Endodermal cell (in vitro differentiated cells): ENCODE measurements around the gene SELE. TPM values are rescaled to one million over a fixed set of nuclear protein-coding genes. Genes with fewer than 3 reads are reported as not detected.
A peak's percentile ranks its signal among the peaks of the same experiment; 100 is the strongest.

ENCODE experiments used
- DNase-seq: peaks from one replicate; pipeline ENCODE4 v3.0.0-alpha.2; 2017
- H3K27ac ChIP-seq: 2 replicates; pipeline ENCODE4 v1.5.1; 2013; ENCODE audit warnings: mild to moderate bottlenecking, low read depth, low read length, moderate library complexity
- H3K27me3 ChIP-seq: 2 replicates; pipeline ENCODE4 v1.6.1; 2013; ENCODE audit warnings: mild to moderate bottlenecking, low read length, moderate library complexity; ENCODE audit not compliant: insufficient read depth, control insufficient read depth, poor library complexity, severe bottlenecking
- H3K36me3 ChIP-seq: 2 replicates; pipeline ENCODE4 v1.7.0; 2013; ENCODE audit warnings: mild to moderate bottlenecking, low read length, moderate library complexity; ENCODE audit not compliant: control insufficient read depth, insufficient read depth
- H3K4me1 ChIP-seq: one replicate; pipeline ENCODE4 v1.7.0; 2013; ENCODE audit warnings: low read length; ENCODE audit not compliant: control insufficient read depth, insufficient read depth
- H3K4me3 ChIP-seq: 2 replicates; pipeline ENCODE4 v1.5.1; 2013; ENCODE audit warnings: mild to moderate bottlenecking, low read length, moderate library complexity
- H3K9ac ChIP-seq: 2 replicates; pipeline ENCODE4 v1.6.1; 2013; ENCODE audit warnings: mild to moderate bottlenecking, low read length, moderate library complexity; ENCODE audit not compliant: poor library complexity, severe bottlenecking; ENCODE audit errors: extremely low read depth
- H3K9me3 ChIP-seq: 2 replicates; pipeline ENCODE4 v1.6.1; 2013; ENCODE audit warnings: mild to moderate bottlenecking, low read length, moderate library complexity; ENCODE audit not compliant: control insufficient read depth
- H3K27ac Mint-ChIP-seq: 2 replicates; pipeline ENCODE4 v1.8.0; 2020; ENCODE audit warnings: mixed read lengths
- H3K27me3 Mint-ChIP-seq: 2 replicates; pipeline ENCODE4 v1.8.0; 2021; ENCODE audit warnings: mild to moderate bottlenecking, mixed read lengths; ENCODE audit not compliant: insufficient read depth
- H3K36me3 Mint-ChIP-seq: 2 replicates; pipeline ENCODE4 v1.8.0; 2020; ENCODE audit warnings: low read depth, mixed read lengths
- H3K4me1 Mint-ChIP-seq: 2 replicates; pipeline ENCODE4 v1.8.0; 2020; ENCODE audit warnings: mixed read lengths
- H3K4me3 Mint-ChIP-seq: 2 replicates; pipeline ENCODE4 v1.8.0; 2020; ENCODE audit warnings: mild to moderate bottlenecking, moderate library complexity, mixed read lengths
- H3K9me3 Mint-ChIP-seq: 2 replicates; pipeline ENCODE4 v1.8.0; 2020; ENCODE audit warnings: mild to moderate bottlenecking, mixed read lengths
- CTCF ChIP-seq: fragments of 200-600 bp; sonication (generic); conservative IDR thresholded peaks from 2 replicates; pipeline ENCODE4 v1.5.0; 2021; ENCODE audit warnings: antibody characterized with exemption, mild to moderate bottlenecking
- WGBS, 2 experiments: methylation state at CpG; one replicate each; pipeline versions ENCODE4 v1.1.5 to v1.1.7; 2013; ENCODE audit warnings: missing lambda C conversion rate in 2 of 2, mixed read lengths in 1 of 2; ENCODE audit not compliant: insufficient coverage in 1 of 2, insufficient read length in 1 of 2; 5-methylcytosine and 5-hydroxymethylcytosine counted together
- total RNA-seq, 2 donors: library from RNA; stranded (reverse); fragmentation: NEBNext Ultra II Directional in 1 of 2; extraction: Animal tissue kit (Norgen Biotek cat#: 25700) in 1 of 2; gene quantifications; 2 replicates in 1 of 2; 3 replicates in 1 of 2; pipeline ENCODE4 v1.2.1, GENCODE V29; 2021

SELE gene
- total RNA-seq, 2 donors from 2014 or later: not detected

GRCh38 chr1:169696273-169697100 is 37.4 kb downstream of the SELE start:
- Mint-ChIP-seq H3K27ac (no peak overlapping the region), H3K9me3 (no peaks in the 10 kb centered on the region), H3K4me3 (no peak overlapping the region), H3K4me1 (no peaks in the 10 kb centered on the region), H3K36me3 (no peaks in the 10 kb centered on the region), H3K27me3 (peaks cover 26% of the 10 kb centered on the region)
- TF ChIP-seq CTCF: no peak
- H3K9me3 ChIP-seq: no peaks in the 10 kb centered on the region
- no peak overlapping the region for H3K9ac ChIP-seq
- no peak overlapping the region for H3K4me3 ChIP-seq
- DNase-seq: no peak
- H3K27ac ChIP-seq: no peak overlapping the region
- no peaks in the 10 kb centered on the region for H3K36me3 ChIP-seq
- WGBS, 2 experiments: 92 to 100% methylated on average over 2 to 3 of the region's 3 CpGs
- H3K4me1 ChIP-seq: no peaks in the 10 kb centered on the region
- H3K27me3 ChIP-seq: no peaks in the 10 kb centered on the region

- Histone ChIP-seq H3K4me3 (no peak overlapping the region), H3K9ac (no peak overlapping the region), H3K36me3 (no peaks in the 10 kb centered on the region), H3K4me1 (no peaks in the 10 kb centered on the region), H3K9me3 (no peaks in the 10 kb centered on the region), H3K27ac (no peak overlapping the region), H3K27me3 (no peaks in the 10 kb centered on the region)
- no peak overlapping the region for H3K27ac Mint-ChIP-seq
- peaks cover 44% of the 10 kb centered on the region for H3K27me3 Mint-ChIP-seq
- TF ChIP-seq CTCF: peak; percentile 33
- H3K9me3 Mint-ChIP-seq: no peaks in the 10 kb centered on the region
- no peaks in the 10 kb centered on the region for H3K36me3 Mint-ChIP-seq
- DNase-seq: no peak
- WGBS, 2 experiments: 84 to 87% methylated on average over 5 of the region's 5 CpGs
- peaks cover 10% of the 10 kb centered on the region for H3K4me1 Mint-ChIP-seq
- H3K4me3 Mint-ChIP-seq: no peak overlapping the region
Measured at GRCh38 chr1:169694304-169695075, 39.4 kb downstream of the SELE start.

GRCh38 chr1:169692756-169693460 is 41.0 kb downstream of the SELE start:
- Mint-ChIP-seq H3K9me3 (peaks cover 4% of the 10 kb centered on the region), H3K4me1 (peaks cover 10% of the 10 kb centered on the region), H3K27ac (no peak overlapping the region), H3K36me3 (no peaks in the 10 kb centered on the region), H3K4me3 (no peak overlapping the region), H3K27me3 (peaks cover 56% of the 10 kb centered on the region)
- 95 to 100% methylated on average over 3 to 4 of the region's 4 CpGs for WGBS, 2 experiments
- no peaks in the 10 kb centered on the region for H3K27me3 ChIP-seq
- H3K36me3 ChIP-seq: no peaks in the 10 kb centered on the region
- no peaks in the 10 kb centered on the region for H3K4me1 ChIP-seq
- H3K4me3 ChIP-seq: no peak overlapping the region
- peaks cover 14% of the 10 kb centered on the region for H3K9me3 ChIP-seq
- H3K27ac ChIP-seq: no peak overlapping the region
- no peak overlapping the region for H3K9ac ChIP-seq
- TF ChIP-seq CTCF: no peak
- no peak for DNase-seq
